GM21619 (cell line): ENCODE data around the gene S100A9.
"Not testable (repeated sequence)": the region's sequence is repeated elsewhere in the genome, so short reads cannot be mapped to it uniquely, and the experiment has no call there.

Source experiments
- ATAC-seq: cut with Tn5 transposase; IDR thresholded peaks from one replicate; pipeline ENCODE4 v1.9.1; 2021; ENCODE audit not compliant: unreplicated experiment

S100A9 gene

GRCh38 chr1:153344718-153345025, 13.0 kb upstream of the S100A9 start:
- no peak for ATAC-seq

GRCh38 chr1:153345187-153346076, 12.2 kb upstream of the S100A9 start:
- no peak for ATAC-seq

GRCh38 chr1:153346077-153346723, 11.5 kb upstream of the S100A9 start:
- no peak for ATAC-seq

GRCh38 chr1:153347049-153347448, 10.6 kb upstream of the S100A9 start:
- not testable (repeated sequence) for ATAC-seq

GRCh38 chr1:153347856-153348255, 9.8 kb upstream of the S100A9 start:
- ATAC-seq: no peak

- ATAC-seq: no peak
These were observed 8.9 kb upstream of the S100A9 start, which contains the start of gene PGLYRP4 for GRCh38 chr1:153348511-153349362. PGLYRP4 (minus strand) TSS chr1:153348841; CDS start chr1:153347932, 909 bp downstream.

- no peak for ATAC-seq
These were observed 8.0 kb upstream of the S100A9 start for GRCh38 chr1:153349363-153350320.

- no peak for ATAC-seq
These were observed 7.2 kb upstream of the S100A9 start for GRCh38 chr1:153350321-153350957.

GRCh38 chr1:153352523-153352922, 5.1 kb upstream of the S100A9 start:
- ATAC-seq: no peak

- no peak for ATAC-seq
These were observed 4.3 kb upstream of the S100A9 start for GRCh38 chr1:153353226-153353947.

GRCh38 chr1:153354515-153355193, 3.0 kb upstream of the S100A9 start:
- no peak for ATAC-seq

GRCh38 chr1:153355445-153356071, 2.1 kb upstream of the S100A9 start:
- no peak for ATAC-seq

- ATAC-seq: no peak
These were observed 1.1 kb upstream of the S100A9 start for GRCh38 chr1:153356392-153357075.

GRCh38 chr1:153357076-153357852, 390 bp upstream of the S100A9 start:
- ATAC-seq: no peak

GRCh38 chr1:153358691-153358975, 979 bp downstream of the S100A9 start:
- no peak for ATAC-seq

GRCh38 chr1:153359241-153359640, 1.6 kb downstream of the S100A9 start:
- no peak for ATAC-seq

GRCh38 chr1:153360190-153360589, 2.5 kb downstream of the S100A9 start:
- no peak for ATAC-seq
